ENCODE results near the gene SLC22A2.

SLC22A2 gene

DNA sequence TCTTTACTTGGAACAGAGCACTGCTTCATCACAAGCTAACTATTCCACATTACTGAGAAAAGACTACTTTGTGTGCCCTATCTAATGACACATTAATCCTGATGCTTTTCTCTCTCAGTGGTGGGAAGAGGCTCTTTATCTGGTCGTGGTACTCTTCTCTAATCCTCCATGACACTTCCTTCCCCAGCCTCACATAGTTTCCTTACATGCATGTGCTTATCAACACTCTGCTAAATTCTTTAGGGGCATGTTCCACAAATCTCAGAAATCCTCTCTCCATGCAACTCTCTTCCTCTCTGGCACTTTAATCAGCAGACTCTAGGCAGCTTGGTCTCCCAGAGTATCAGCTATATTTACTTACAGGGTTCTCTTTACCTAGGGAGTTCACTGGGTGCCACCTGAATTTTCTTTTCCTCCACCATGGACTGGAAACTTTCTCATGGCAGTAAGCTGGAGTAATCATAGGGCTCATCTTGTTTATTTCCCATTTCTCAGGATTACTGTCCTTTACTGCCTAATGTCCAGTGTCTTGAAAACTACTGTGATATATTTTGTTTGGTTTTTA is 27.0 kb upstream of the SLC22A2 start:
- Histone ChIP-seq H3K27me3 (ENCODE audit: insufficient read depth, low read length) (no peaks in the 10 kb centered on the region), H3K9me3 (ENCODE audit: insufficient read depth, low read depth, low read length) (peaks cover 4% of the 10 kb centered on the region; the same call in 1 of the 2 replicates), H3K4me1 (ENCODE audit: insufficient read depth, low read length) (no peaks in the 10 kb centered on the region), H3K4me3 (ENCODE audit: low read length) (no peak overlapping the region), H3K9ac (ENCODE audit: low read depth, low read length) (no peak overlapping the region), H3K27ac (ENCODE audit: low read depth, low read length) (no peak overlapping the region), H3K36me3 (ENCODE audit: insufficient read depth, low read length) (no peaks in the 10 kb centered on the region)
- 56% methylated on average over 1 of the region's 1 CpG for WGBS

DNA sequence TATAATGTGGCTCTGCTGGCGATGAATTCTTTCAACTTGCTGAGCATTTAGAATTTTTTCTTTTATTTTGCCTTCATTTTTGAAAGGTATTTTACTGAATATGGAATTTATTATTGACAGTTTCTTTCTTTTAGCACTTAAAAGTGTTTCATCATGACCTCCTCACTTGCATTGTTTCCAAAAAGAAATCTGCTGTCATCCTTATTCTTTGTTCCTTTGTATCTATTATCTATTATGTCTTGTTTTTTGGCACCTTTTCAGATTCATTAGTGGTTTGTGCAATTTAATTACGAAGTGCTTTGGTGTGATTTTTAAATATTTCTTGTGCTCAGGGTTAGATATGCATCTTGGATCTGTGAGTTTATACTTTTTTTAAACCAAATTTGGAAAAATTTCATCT is 26.0 kb upstream of the SLC22A2 start:
- Histone ChIP-seq H3K4me3 (ENCODE audit: low read length) (no peak overlapping the region), H3K9me3 (ENCODE audit: insufficient read depth, low read depth, low read length) (peaks cover 4% of the 10 kb centered on the region; the same call in 1 of the 2 replicates), H3K9ac (ENCODE audit: low read depth, low read length) (no peak overlapping the region), H3K4me1 (ENCODE audit: insufficient read depth, low read length) (no peaks in the 10 kb centered on the region), H3K27me3 (ENCODE audit: insufficient read depth, low read length) (no peaks in the 10 kb centered on the region), H3K36me3 (ENCODE audit: insufficient read depth, low read length) (no peaks in the 10 kb centered on the region), H3K27ac (ENCODE audit: low read depth, low read length) (no peak overlapping the region)
- 100% methylated on average over 1 of the region's 2 CpGs for WGBS

DNA sequence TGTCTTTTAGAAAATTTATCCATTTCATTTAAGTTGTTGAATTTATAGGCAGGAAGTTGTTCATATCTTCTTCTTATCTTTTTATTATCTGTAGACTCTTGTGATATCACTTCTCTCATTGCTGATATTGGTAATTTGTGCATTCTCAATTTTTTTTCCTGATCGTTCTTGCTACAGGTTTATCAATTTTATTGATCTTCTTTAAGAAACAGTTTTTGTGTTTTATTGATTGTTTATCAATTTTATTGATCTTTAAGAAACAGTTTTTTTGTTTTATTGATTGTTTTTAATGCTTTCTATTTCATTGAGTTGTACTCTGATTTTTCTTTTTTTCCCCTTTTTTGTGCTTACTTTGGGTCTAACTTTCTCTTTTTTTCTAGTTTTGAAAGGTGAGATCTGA is 23.8 kb upstream of the SLC22A2 start:
- Histone ChIP-seq H3K9me3 (ENCODE audit: insufficient read depth, low read depth, low read length) (peaks cover 4% of the 10 kb centered on the region; the same call in 1 of the 2 replicates), H3K27me3 (ENCODE audit: insufficient read depth, low read length) (no peaks in the 10 kb centered on the region), H3K36me3 (ENCODE audit: insufficient read depth, low read length) (no peaks in the 10 kb centered on the region), H3K4me3 (ENCODE audit: low read length) (no peak overlapping the region), H3K27ac (ENCODE audit: low read depth, low read length) (no peak overlapping the region), H3K4me1 (ENCODE audit: insufficient read depth, low read length) (no peaks in the 10 kb centered on the region), H3K9ac (ENCODE audit: low read depth, low read length) (no peak overlapping the region)
- WGBS = no CpG with 5 or more reads among the region's 1 CpG

DNA sequence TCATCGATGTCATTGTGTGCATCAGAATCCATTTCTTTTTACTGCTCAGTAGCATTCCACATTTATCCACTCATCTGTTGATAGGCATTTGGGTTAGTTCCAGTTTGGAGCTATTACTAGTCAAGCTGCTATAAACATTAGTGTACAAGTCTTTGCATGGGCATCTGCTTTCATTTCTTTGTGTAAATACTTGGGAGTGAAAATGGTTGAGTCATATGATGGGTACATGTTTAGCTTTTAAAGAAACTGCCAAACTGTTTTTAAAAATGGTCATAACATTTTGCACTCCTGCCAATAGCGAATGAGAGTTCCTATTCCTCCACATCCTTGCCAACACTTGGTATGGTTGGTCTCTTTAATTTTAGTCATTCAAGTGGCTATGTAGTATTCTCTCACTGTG is 21.2 kb upstream of the SLC22A2 start:
- H3K27ac ChIP-seq (ENCODE audit: low read depth, low read length) = no peak overlapping the region
- H3K4me1 ChIP-seq (ENCODE audit: insufficient read depth, low read length) = no peaks in the 10 kb centered on the region
- H3K4me3 ChIP-seq (ENCODE audit: low read length) = no peak overlapping the region
- WGBS = 100% methylated on average over 1 of the region's 2 CpGs
- H3K27me3 ChIP-seq (ENCODE audit: insufficient read depth, low read length) = no peaks in the 10 kb centered on the region
- no peaks in the 10 kb centered on the region for H3K36me3 ChIP-seq (ENCODE audit: insufficient read depth, low read length)
- peaks cover 3% of the 10 kb centered on the region; the same call in 1 of the 2 replicates for H3K9me3 ChIP-seq (ENCODE audit: insufficient read depth, low read depth, low read length)
- no peak overlapping the region for H3K9ac ChIP-seq (ENCODE audit: low read depth, low read length)

DNA sequence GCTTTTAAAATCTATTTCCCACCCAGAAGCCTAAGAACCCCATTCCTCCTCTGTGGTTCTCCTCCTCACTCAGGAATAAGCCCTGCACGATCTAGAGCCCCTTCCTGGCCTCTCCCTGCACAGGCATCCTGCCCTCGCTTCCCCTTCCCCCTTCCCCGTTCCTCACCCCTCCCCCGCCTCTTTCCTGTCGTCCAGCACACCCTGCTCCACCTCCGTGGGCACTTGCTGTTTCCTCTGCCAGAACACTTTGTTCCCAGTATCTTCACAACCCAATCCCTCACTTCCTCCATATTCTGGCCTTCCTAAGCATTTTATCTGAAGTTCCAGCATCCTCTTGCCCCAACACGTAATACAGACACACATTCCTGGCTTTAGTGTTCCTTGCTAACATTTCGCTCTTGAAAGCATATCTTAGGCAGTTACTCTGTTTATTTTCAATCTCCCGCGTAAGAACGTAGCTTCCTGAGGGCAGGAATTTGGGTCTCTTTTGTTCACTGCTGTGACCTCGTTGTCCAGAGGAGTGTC is 20.2 kb upstream of the SLC22A2 start:
- no peak overlapping the region for H3K9ac ChIP-seq (ENCODE audit: low read depth, low read length)
- H3K27ac ChIP-seq (ENCODE audit: low read depth, low read length) = no peak overlapping the region
- H3K36me3 ChIP-seq (ENCODE audit: insufficient read depth, low read length) = no peaks in the 10 kb centered on the region
- no peaks in the 10 kb centered on the region for H3K27me3 ChIP-seq (ENCODE audit: insufficient read depth, low read length)
- 84% methylated on average over 12 of the region's 12 CpGs for WGBS
- no peaks in the 10 kb centered on the region for H3K4me1 ChIP-seq (ENCODE audit: insufficient read depth, low read length)
- no peaks in the 10 kb centered on the region for H3K9me3 ChIP-seq (ENCODE audit: insufficient read depth, low read depth, low read length)
- no peak overlapping the region for H3K4me3 ChIP-seq (ENCODE audit: low read length)

DNA sequence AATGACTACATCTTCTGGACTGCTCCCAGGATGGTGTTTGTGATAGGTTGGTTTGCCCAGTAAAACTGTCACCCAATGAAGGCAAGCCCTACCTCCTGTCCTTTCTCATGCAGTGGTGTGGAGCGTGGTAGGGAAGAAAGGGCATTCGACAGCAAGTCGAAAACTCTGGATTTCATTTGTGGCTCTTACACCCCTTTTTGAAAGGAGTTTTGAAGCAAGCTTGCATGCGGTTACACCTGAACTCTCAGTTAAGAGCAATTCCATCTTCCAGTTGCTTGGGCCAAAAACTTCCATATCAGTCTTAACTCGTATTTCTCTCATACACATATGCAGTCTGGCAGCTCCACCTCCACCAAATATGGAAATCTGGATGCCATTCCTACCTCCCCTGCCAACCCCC is 19.7 kb upstream of the SLC22A2 start:
- Histone ChIP-seq H3K9ac (ENCODE audit: low read depth, low read length) (no peak overlapping the region), H3K27me3 (ENCODE audit: insufficient read depth, low read length) (no peaks in the 10 kb centered on the region), H3K27ac (ENCODE audit: low read depth, low read length) (no peak overlapping the region), H3K9me3 (ENCODE audit: insufficient read depth, low read depth, low read length) (no peaks in the 10 kb centered on the region), H3K4me3 (ENCODE audit: low read length) (no peak overlapping the region), H3K36me3 (ENCODE audit: insufficient read depth, low read length) (no peaks in the 10 kb centered on the region), H3K4me1 (ENCODE audit: insufficient read depth, low read length) (no peaks in the 10 kb centered on the region)
- WGBS = 89% methylated on average over 5 of the region's 5 CpGs

DNA sequence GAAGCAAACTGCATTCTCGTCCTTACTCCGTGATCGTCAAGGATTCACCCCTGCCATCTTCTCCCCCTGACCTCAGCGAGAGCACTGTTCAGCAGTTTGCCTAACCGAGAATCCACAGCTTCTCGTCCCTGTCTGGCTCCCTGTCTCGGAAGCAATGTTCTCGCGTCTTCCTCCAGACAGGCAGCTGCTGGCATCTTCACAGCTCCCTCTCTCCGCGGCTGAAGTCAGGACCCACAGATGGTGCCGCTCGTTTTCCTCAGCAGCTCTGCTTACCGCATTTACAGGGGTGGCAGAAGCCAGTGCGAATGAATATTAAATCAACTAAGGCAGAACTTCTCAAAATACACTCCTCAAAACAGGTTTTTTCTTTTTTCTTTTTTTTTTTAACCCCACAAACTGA is 18.9 kb upstream of the SLC22A2 start:
- Histone ChIP-seq H3K9me3 (ENCODE audit: insufficient read depth, low read depth, low read length) (no peaks in the 10 kb centered on the region), H3K9ac (ENCODE audit: low read depth, low read length) (no peak overlapping the region), H3K4me3 (ENCODE audit: low read length) (no peak overlapping the region), H3K27ac (ENCODE audit: low read depth, low read length) (no peak overlapping the region), H3K27me3 (ENCODE audit: insufficient read depth, low read length) (no peaks in the 10 kb centered on the region), H3K4me1 (ENCODE audit: insufficient read depth, low read length) (no peaks in the 10 kb centered on the region), H3K36me3 (ENCODE audit: insufficient read depth, low read length) (no peaks in the 10 kb centered on the region)
- WGBS = 91% methylated on average over 15 of the region's 15 CpGs

DNA sequence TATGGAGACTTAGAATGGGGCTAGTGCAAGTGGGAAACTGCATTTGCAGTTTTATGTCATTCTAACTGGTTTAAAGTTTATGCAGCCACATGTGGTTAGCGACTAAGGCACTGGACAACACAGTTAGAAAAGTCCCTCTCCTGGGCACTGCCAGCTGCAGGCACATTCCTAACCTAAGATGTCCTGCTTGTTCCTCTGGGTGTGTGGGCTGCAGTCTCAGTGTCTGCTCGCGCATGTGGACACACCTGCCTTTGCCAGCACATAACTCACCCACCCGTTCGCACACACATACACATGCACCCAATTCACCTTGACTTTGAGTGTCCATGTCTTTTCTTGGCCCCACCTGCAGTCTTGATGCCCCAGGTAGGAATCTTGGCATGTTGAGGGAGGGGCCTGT is 18.5 kb upstream of the SLC22A2 start:
- Histone ChIP-seq H3K4me3 (ENCODE audit: low read length) (no peak overlapping the region), H3K9ac (ENCODE audit: low read depth, low read length) (no peak overlapping the region), H3K9me3 (ENCODE audit: insufficient read depth, low read depth, low read length) (no peaks in the 10 kb centered on the region), H3K27ac (ENCODE audit: low read depth, low read length) (no peak overlapping the region), H3K4me1 (ENCODE audit: insufficient read depth, low read length) (no peaks in the 10 kb centered on the region), H3K36me3 (ENCODE audit: insufficient read depth, low read length) (no peaks in the 10 kb centered on the region), H3K27me3 (ENCODE audit: insufficient read depth, low read length) (no peaks in the 10 kb centered on the region)
- 94% methylated on average over 5 of the region's 5 CpGs for WGBS

DNA sequence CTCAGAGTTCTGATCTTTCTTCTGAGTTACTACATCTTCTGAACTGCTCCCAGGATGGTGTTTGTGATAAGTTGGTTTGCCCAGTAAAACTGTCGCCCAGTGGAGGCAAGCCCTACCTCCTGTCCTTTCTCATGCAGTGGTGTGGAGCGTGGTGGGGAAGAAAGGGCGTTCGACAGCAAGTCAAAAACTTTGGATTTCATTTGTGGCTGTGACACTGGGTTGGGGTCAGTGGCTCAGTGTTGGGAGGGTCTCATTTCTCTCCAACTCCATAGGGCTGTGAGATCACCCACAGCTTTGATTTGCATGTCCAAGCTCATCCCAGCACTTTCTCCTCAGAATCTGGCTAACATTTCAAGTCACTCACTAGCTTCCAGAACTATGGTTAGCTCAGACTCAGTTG is 17.5 kb upstream of the SLC22A2 start:
- no peaks in the 10 kb centered on the region for H3K36me3 ChIP-seq (ENCODE audit: insufficient read depth, low read length)
- H3K9ac ChIP-seq (ENCODE audit: low read depth, low read length) = no peak overlapping the region
- no peaks in the 10 kb centered on the region for H3K27me3 ChIP-seq (ENCODE audit: insufficient read depth, low read length)
- WGBS = 94% methylated on average over 4 of the region's 4 CpGs
- no peak overlapping the region for H3K27ac ChIP-seq (ENCODE audit: low read depth, low read length)
- no peak overlapping the region for H3K4me3 ChIP-seq (ENCODE audit: low read length)
- H3K4me1 ChIP-seq (ENCODE audit: insufficient read depth, low read length) = no peaks in the 10 kb centered on the region
- no peaks in the 10 kb centered on the region for H3K9me3 ChIP-seq (ENCODE audit: insufficient read depth, low read depth, low read length)

DNA sequence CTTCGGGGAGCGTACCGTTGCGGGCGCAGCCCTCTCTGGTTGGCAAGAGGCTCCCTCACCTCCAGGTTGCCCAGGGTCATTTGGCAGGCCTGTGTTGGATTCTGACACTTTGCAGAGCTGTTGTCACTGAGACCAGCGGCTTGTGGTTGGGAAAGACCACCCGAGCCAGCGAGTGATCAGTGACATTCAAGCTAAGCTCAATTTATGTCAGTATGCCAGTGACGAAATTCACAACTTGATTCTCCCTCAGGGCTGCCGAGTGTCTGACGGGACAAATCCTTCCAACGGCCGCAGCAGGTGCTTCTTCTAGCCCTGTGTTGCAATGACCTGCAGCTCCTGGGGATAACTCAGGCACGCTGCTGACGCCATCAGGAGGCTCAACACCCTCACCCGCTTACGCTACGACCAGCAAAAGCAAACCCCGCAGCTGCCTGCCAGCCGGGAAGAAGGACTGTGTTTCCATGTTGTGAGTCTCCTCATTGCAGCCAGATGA is 16.9 kb upstream of the SLC22A2 start:
- H3K4me3 ChIP-seq (ENCODE audit: low read length) = no peak overlapping the region
- WGBS = 83% methylated on average over 20 of the region's 20 CpGs
- H3K36me3 ChIP-seq (ENCODE audit: insufficient read depth, low read length) = no peaks in the 10 kb centered on the region
- no peak overlapping the region for H3K9ac ChIP-seq (ENCODE audit: low read depth, low read length)
- H3K27me3 ChIP-seq (ENCODE audit: insufficient read depth, low read length) = no peaks in the 10 kb centered on the region
- H3K27ac ChIP-seq (ENCODE audit: low read depth, low read length) = no peak overlapping the region
- H3K9me3 ChIP-seq (ENCODE audit: insufficient read depth, low read depth, low read length) = no peaks in the 10 kb centered on the region
- H3K4me1 ChIP-seq (ENCODE audit: insufficient read depth, low read length) = no peaks in the 10 kb centered on the region

DNA sequence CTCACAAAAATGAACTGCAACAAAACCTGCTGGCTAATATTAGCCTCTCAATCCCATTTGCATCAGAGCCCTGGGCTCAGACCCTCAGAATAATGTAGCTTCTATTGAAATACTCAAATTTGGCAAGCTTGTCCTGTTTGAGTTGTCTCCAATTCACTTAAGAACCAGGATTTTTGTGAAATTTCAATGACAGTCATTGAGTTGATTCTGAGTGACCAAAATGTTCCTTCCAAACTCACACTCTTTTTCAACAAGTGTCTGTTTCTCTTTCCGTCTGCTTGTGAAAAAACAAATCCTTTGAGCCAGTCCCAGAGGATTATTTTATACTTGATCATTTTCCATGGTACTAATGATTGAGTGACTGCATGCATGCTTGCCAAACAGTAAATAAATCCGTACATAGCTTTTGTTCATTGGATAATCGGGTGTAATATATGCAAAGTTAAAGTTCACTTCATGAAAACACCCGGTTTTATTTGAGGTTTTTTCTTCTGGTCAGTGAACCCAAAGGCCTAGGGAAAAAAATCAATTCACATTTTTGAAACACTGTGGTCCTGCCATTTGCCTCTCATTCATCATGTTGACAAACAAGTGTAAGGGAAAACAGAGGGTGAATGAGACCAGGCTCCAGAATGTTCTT is 16.4 kb upstream of the SLC22A2 start:
- Histone ChIP-seq H3K27me3 (ENCODE audit: insufficient read depth, low read length) (no peaks in the 10 kb centered on the region), H3K4me1 (ENCODE audit: insufficient read depth, low read length) (no peaks in the 10 kb centered on the region), H3K36me3 (ENCODE audit: insufficient read depth, low read length) (no peaks in the 10 kb centered on the region), H3K4me3 (ENCODE audit: low read length) (no peak overlapping the region), H3K27ac (ENCODE audit: low read depth, low read length) (no peak overlapping the region), H3K9ac (ENCODE audit: low read depth, low read length) (no peak overlapping the region), H3K9me3 (ENCODE audit: insufficient read depth, low read depth, low read length) (no peaks in the 10 kb centered on the region)
- 95% methylated on average over 4 of the region's 4 CpGs for WGBS
